Dermis microvascular lymphatic vessel endothelial cell (primary cell): Measurements from ENCODE around the gene CPT1B. TPM values are rescaled to one million over a fixed set of nuclear protein-coding genes. Genes with fewer than 3 reads are reported as not detected.

Experiments used
- DNase-seq, 2 donors: peaks; one replicate each; pipeline versions ENCODE4 v3.0.0 to v3.0.0-alpha.2; 2010; ENCODE audit warnings: low read depth in 2 of 2
- total RNA-seq: library from RNA; depleted of rRNA; stranded (reverse); fragments of >200 nt; gene quantifications from 2 replicates; pipeline ENCODE4 v1.2.1, GENCODE V29; 2014

CPT1B gene
- total RNA-seq, 1 donor from 2014 or later: 0.77 TPM

GRCh38 chr22:50586416-50586815 lies 8.2 kb upstream of the CPT1B start:
- no peak for DNase-seq

- DNase-seq: no peak
Observed at GRCh38 chr22:50585781-50586180, 7.6 kb upstream of the CPT1B start.

- DNase-seq: no peak
Observed at GRCh38 chr22:50585238-50585637, 7.0 kb upstream of the CPT1B start.

GRCh38 chr22:50584106-50585096 lies 6.2 kb upstream of the CPT1B start:
- DNase-seq: no peak

- peak in 1 of 2 donors; percentile 6 for DNase-seq
Observed at GRCh38 chr22:50583294-50583861, 5.2 kb upstream of the CPT1B start.

- peak; percentile 91 to 98 for DNase-seq
Observed at GRCh38 chr22:50582493-50583293, 4.5 kb upstream of the CPT1B start, which contains the start of gene CHKB. Gene CHKB (minus strand): TSS chr22:50582849. CDS start chr22:50582781, 68 bp downstream.

GRCh38 chr22:50581950-50582492 lies 3.8 kb upstream of the CPT1B start:
- no peak for DNase-seq

- no peak for DNase-seq
Observed at GRCh38 chr22:50581031-50581949, 3.1 kb upstream of the CPT1B start.

- DNase-seq: no peak
Observed at GRCh38 chr22:50579752-50580151, 1.5 kb upstream of the CPT1B start.

GRCh38 chr22:50578776-50579310 lies 616 bp upstream of the CPT1B start:
- no peak for DNase-seq

GRCh38 chr22:50577697-50577986 lies 585 bp downstream of the CPT1B start:
- no peak for DNase-seq

- no peak for DNase-seq
Observed at GRCh38 chr22:50576806-50577696, 1.2 kb downstream of the CPT1B start.

- DNase-seq: peak; percentile 72 to 87
Observed at GRCh38 chr22:50576070-50576469, 2.2 kb downstream of the CPT1B start.

- no peak for DNase-seq
Observed at GRCh38 chr22:50575426-50575941, 2.7 kb downstream of the CPT1B start.

- no peak for DNase-seq
Observed at GRCh38 chr22:50574383-50574755, 3.9 kb downstream of the CPT1B start.

- DNase-seq: no peak
Observed at GRCh38 chr22:50573491-50574382, 4.5 kb downstream of the CPT1B start.

GRCh38 chr22:50572965-50573364 lies 5.3 kb downstream of the CPT1B start:
- DNase-seq: no peak
